ENCODE results near the gene ARMC7. TPM values are rescaled to one million over a fixed set of nuclear protein-coding genes. Genes with fewer than 3 reads are reported as not detected.

Gene ARMC7
- total and polyA plus RNA-seq, 2 of the 13 experiments (the other 11 are each of a cell fraction or from before 2014, with no cell fraction given), result 3.9 to 4.2 TPM

- TF ChIP-seq REST (IDR thresholded peaks at IDR 0.05; ENCODE audit: borderline replicate concordance in 1 of 2, low read depth in 1 of 2, low read length in 2 of 2) (peak in 1 of 2 experiments; percentile 75; a peak in 1 of 4 replicates), MIXL1 (CRISPR knock-in tag; IDR thresholded peaks at IDR 0.05) (peak; percentile 59; the same call in 1 of the 2 replicates), TFE3 (CRISPR knock-in tag; IDR thresholded peaks at IDR 0.05) (peak; percentile 54), ZSCAN21 (CRISPR knock-in tag; IDR thresholded peaks at IDR 0.05; ENCODE audit: borderline replicate concordance) (peak; percentile 93), NR3C1 (CRISPR knock-in tag; IDR thresholded peaks at IDR 0.05) (0 out of 2 replicates have a peak, but pooled peaks have one; percentile 53), ZNF75D (CRISPR knock-in tag; IDR thresholded peaks at IDR 0.05; ENCODE audit: borderline replicate concordance) (no peak), GATA4 (IDR thresholded peaks at IDR 0.05; ENCODE audit: borderline replicate concordance, low read depth) (peak; percentile 94), ZNF775 (CRISPR knock-in tag; IDR thresholded peaks at IDR 0.05; ENCODE audit: borderline replicate concordance) (no peak), PAWR (CRISPR knock-in tag; IDR thresholded peaks at IDR 0.05; ENCODE audit: borderline replicate concordance) (no peak), PRMT3 (CRISPR knock-in tag; IDR thresholded peaks at IDR 0.05; ENCODE audit: borderline replicate concordance, low read depth) (no peak), ZZZ3 (CRISPR knock-in tag; IDR thresholded peaks at IDR 0.05; ENCODE audit: borderline replicate concordance) (no peak), AGO1 (IDR thresholded peaks at IDR 0.05; ENCODE audit: low read depth, low read length, poor library complexity, severe bottlenecking) (no peak), IRF1 (CRISPR knock-in tag; IDR thresholded peaks at IDR 0.05; ENCODE audit: low read depth) (no peak), ZNF790 (CRISPR knock-in tag; IDR thresholded peaks at IDR 0.05; ENCODE audit: borderline replicate concordance) (peak; percentile 88; the same call in 1 of the 2 replicates), ZNF431 (CRISPR knock-in tag; IDR thresholded peaks at IDR 0.05; ENCODE audit: borderline replicate concordance, low read depth) (peak; percentile 75; the same call in 1 of the 2 replicates), MTA3 (CRISPR knock-in tag; IDR thresholded peaks at IDR 0.05) (no peak), HNRNPLL (IDR thresholded peaks at IDR 0.05; ENCODE audit: low read depth, low read length, poor library complexity, severe bottlenecking) (peak; percentile 76), SP140L (CRISPR knock-in tag; IDR thresholded peaks at IDR 0.05; ENCODE audit: borderline replicate concordance) (peak; percentile 61; the same call in 1 of the 2 replicates), ZNF446 (CRISPR knock-in tag; IDR thresholded peaks at IDR 0.05) (peak; percentile 62; the same call in 1 of the 2 replicates), FOXC1 (CRISPR knock-in tag; IDR thresholded peaks at IDR 0.05; ENCODE audit: borderline replicate concordance) (peak; percentile 84; the same call in 1 of the 2 replicates)
Measured at GRCh38 chr17:75154195-75155106, 44.7 kb downstream of the ARMC7 start, which contains the start of gene JPT1 (continued).
